CD14-positive monocyte (primary cell): ENCODE data around the gene SLC43A2. TPM values are rescaled to one million over a fixed set of nuclear protein-coding genes. Genes with fewer than 3 reads are reported as not detected.

Experiments
- DNase-seq, 3 donors: peaks; one replicate each; pipeline ENCODE4 v3.0.0-alpha.2; 2011 to 2022
- H2AFZ ChIP-seq: 2 replicates; pipeline ENCODE4 v1.6.0; 2012; ENCODE audit warnings: mild to moderate bottlenecking, low read depth, low read length, inconsistent platforms; ENCODE audit not compliant: insufficient read depth, poor library complexity, severe bottlenecking
- H3K27ac ChIP-seq, 2 donors: 1 replicate in 1 of 2; 2 replicates in 1 of 2; pipeline ENCODE4 v1.5.1; 2012 to 2013; ENCODE audit warnings: low read length in 2 of 2, control low read depth in 1 of 2, inconsistent platforms in 1 of 2, low read depth in 1 of 2, mild to moderate bottlenecking in 1 of 2
- H3K27me3 ChIP-seq, 2 donors: one replicate each; pipeline versions ENCODE4 v1.6.0 to v1.6.1; 2011 to 2013; ENCODE audit warnings: low read length in 2 of 2; ENCODE audit not compliant: control insufficient read depth in 2 of 2, insufficient read depth in 2 of 2
- H3K36me3 ChIP-seq, 2 donors: replicated peaks in 1 of 2; 1 replicate in 1 of 2; 2 replicates in 1 of 2; pipeline versions ENCODE4 v1.5.1 to v1.6.1; 2012 to 2013; ENCODE audit warnings: low read length in 2 of 2, control low read depth in 1 of 2, inconsistent platforms in 1 of 2, mild to moderate bottlenecking in 1 of 2; ENCODE audit not compliant: insufficient read depth in 2 of 2, control insufficient read depth in 1 of 2
- H3K4me1 ChIP-seq, 2 donors: 1 replicate in 1 of 2; 2 replicates in 1 of 2; pipeline versions ENCODE4 v1.5.1 to v1.6.1; 2012 to 2013; ENCODE audit warnings: low read length in 2 of 2, control low read depth in 1 of 2, inconsistent platforms in 1 of 2, mild to moderate bottlenecking in 1 of 2, moderate library complexity in 1 of 2; ENCODE audit not compliant: insufficient read depth in 2 of 2, control insufficient read depth in 1 of 2
- H3K4me2 ChIP-seq: replicated peaks from 2 replicates; pipeline ENCODE3; 2012; ENCODE audit warnings: low read length, moderate library complexity, mild to moderate bottlenecking; ENCODE audit not compliant: poor library complexity, severe bottlenecking; ENCODE audit errors: extremely low read depth
- H3K4me3 ChIP-seq, 3 experiments: fragments of 200-600 bp in 1 of 3; sonication (generic) in 1 of 3; replicated peaks in 1 of 3; 1 replicate in 2 of 3; 2 replicates in 1 of 3; pipeline ENCODE4 v1.5.1; 2011 to 2013; ENCODE audit warnings: low read length in 3 of 3, mild to moderate bottlenecking in 3 of 3, control low read depth in 2 of 3, low read depth in 2 of 3, inconsistent platforms in 1 of 3, moderate library complexity in 1 of 3
- H3K79me2 ChIP-seq: 2 replicates; pipeline ENCODE4 v1.6.0; 2012; ENCODE audit warnings: mild to moderate bottlenecking, control low read depth, inconsistent platforms, low read length, moderate library complexity; ENCODE audit not compliant: insufficient read depth
- H3K9ac ChIP-seq: 2 replicates; pipeline ENCODE4 v1.6.0; 2017; ENCODE audit warnings: low read length, mild to moderate bottlenecking; ENCODE audit not compliant: insufficient read depth, poor library complexity, severe bottlenecking
- H3K9me3 ChIP-seq, 2 donors: replicated peaks in 1 of 2; 1 replicate in 1 of 2; 2 replicates in 1 of 2; pipeline versions ENCODE4 v1.5.1 to v1.6.1; 2012 to 2013; ENCODE audit warnings: low read length in 2 of 2, control low read depth in 1 of 2; ENCODE audit not compliant: control insufficient read depth in 1 of 2, insufficient read depth in 1 of 2
- H4K20me1 ChIP-seq: 2 replicates; pipeline ENCODE4 v1.6.0; 2012; ENCODE audit warnings: mild to moderate bottlenecking, low read length, control low read depth, moderate library complexity; ENCODE audit not compliant: insufficient read depth
- H3K27ac Mint-ChIP-seq, 7 donors: one replicate each; pipeline ENCODE4 v1.8.0; 2020; ENCODE audit warnings: mild to moderate bottlenecking in 7 of 7, mixed read lengths in 7 of 7, moderate library complexity in 6 of 7, inconsistent platforms in 2 of 7
- H3K27me3 Mint-ChIP-seq, 3 donors: one replicate each; pipeline ENCODE4 v1.8.0; 2021 to 2022; ENCODE audit warnings: low read depth in 3 of 3, mild to moderate bottlenecking in 3 of 3, mixed read lengths in 3 of 3, moderate library complexity in 3 of 3, inconsistent platforms in 1 of 3
- H3K36me3 Mint-ChIP-seq, 2 donors: one replicate each; pipeline ENCODE4 v1.8.0; 2020; ENCODE audit warnings: mixed read lengths in 2 of 2, inconsistent platforms in 1 of 2, mild to moderate bottlenecking in 1 of 2
- H3K4me1 Mint-ChIP-seq: one replicate; pipeline ENCODE4 v1.8.0; 2020; ENCODE audit warnings: mild to moderate bottlenecking, mixed read lengths
- H3K4me3 Mint-ChIP-seq, 2 donors: one replicate each; pipeline ENCODE4 v1.8.0; 2020; ENCODE audit warnings: mild to moderate bottlenecking in 2 of 2, mixed read lengths in 2 of 2, moderate library complexity in 1 of 2
- H3K9me3 Mint-ChIP-seq, 7 donors: one replicate each; pipeline ENCODE4 v1.8.0; 2020 to 2022; ENCODE audit warnings: mixed read lengths in 7 of 7, mild to moderate bottlenecking in 6 of 7, moderate library complexity in 6 of 7, inconsistent platforms in 2 of 7
- WGBS: methylation state at CpG from one replicate; pipeline ENCODE4 v1.1.5; 2013; ENCODE audit warnings: missing lambda C conversion rate; ENCODE audit not compliant: insufficient coverage; 5-methylcytosine and 5-hydroxymethylcytosine counted together
- intact Hi-C, 2 donors: fragments of 100-400 bp; cut with micrococcal nuclease; formaldehyde crosslinking; loops; one replicate each; pipeline versions ENCODE4 v1.15.0 to v1.15.1; 2023
- polyA plus RNA-seq, 3 donors: library from polyadenylated mRNA; depleted of rRNA in 1 of 3; unstranded in 2 of 3; stranded (reverse) in 1 of 3; fragments of 300-500 nt in 2 of 3; fragments of >200 nt in 1 of 3; fragmentation: Illumina TruSeq in 2 of 3; gene quantifications; 1 replicate in 2 of 3; 2 replicates in 1 of 3; pipeline ENCODE4 v1.2.3, GENCODE V29; 2012 to 2021
- TF ChIP-seq, protein P1 (sequence below): fragments of 200-600 bp; IDR thresholded peaks from one replicate; pipeline ENCODE4 v1.8.0; 2022; ENCODE audit warnings: antibody characterized with exemption, mild to moderate bottlenecking

SLC43A2 gene
- polyA plus RNA-seq, 3 donors: 115 to 151 (median 117) TPM

DNA sequence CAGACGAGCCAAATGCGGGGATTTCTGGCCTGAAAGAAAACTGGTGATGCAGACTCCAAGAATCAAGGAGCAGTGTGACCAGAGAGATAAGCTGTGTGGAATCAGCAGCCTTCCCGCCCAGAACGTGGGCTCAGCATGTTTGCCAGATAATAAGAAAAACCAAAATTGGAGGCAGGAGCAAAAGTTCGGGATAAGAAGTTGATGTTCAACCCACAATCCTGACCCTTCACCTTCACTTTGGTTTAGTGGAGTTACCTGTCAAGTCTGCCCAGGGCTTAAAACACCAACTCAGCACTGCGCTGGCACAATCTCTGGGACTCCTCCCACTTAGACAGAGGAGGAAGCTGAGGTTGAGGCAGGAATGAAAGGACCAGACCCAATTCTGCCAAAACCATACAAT lies 3.1 kb downstream of the SLC43A2 start:
- H3K9me3 Mint-ChIP-seq: peaks cover 0 to 3% (median 0%) of the 10 kb centered on the region in 7 donors
- 79% methylated on average over 2 of the region's 6 CpGs for WGBS
- H3K4me3 Mint-ChIP-seq: peak overlapping the region; percentile 95 to 96
- Histone ChIP-seq H2AFZ (no peak overlapping the region), H3K9ac (no peak overlapping the region), H3K27ac (peak overlapping the region in 1 of 2 donors; percentile 95), H3K9me3 (no peaks in the 10 kb centered on the region), H4K20me1 (peaks cover 74% of the 10 kb centered on the region), H3K4me2 (peak overlapping the region; percentile 92), H3K36me3 (peaks cover 35 to 53% of the 10 kb centered on the region in 2 donors), H3K27me3 (no peaks in the 10 kb centered on the region), H3K4me3 (peak overlapping the region in 1 of 3 experiments; percentile 99), H3K4me1 (peaks cover 49 to 62% of the 10 kb centered on the region in 2 donors), H3K79me2 (peaks cover 63% of the 10 kb centered on the region)
- intact Hi-C loops: loop anchor here in 1 of 2 donors (5.0 kb wide), 1 partner anchor 33 kb away; no protein-coding TSS in a partner anchor
- H3K27ac Mint-ChIP-seq: peak overlapping the region; percentile 56 to 98 (median 97)
- H3K4me1 Mint-ChIP-seq: peaks cover 42% of the 10 kb centered on the region
- peak in 2 of 3 donors; percentile 36 to 59 for DNase-seq
- H3K36me3 Mint-ChIP-seq: peaks cover 62 to 64% of the 10 kb centered on the region in 2 donors
- H3K27me3 Mint-ChIP-seq: peaks cover 0 to 13% (median 0%) of the 10 kb centered on the region in 3 donors
- TF ChIP-seq, protein P1, sequence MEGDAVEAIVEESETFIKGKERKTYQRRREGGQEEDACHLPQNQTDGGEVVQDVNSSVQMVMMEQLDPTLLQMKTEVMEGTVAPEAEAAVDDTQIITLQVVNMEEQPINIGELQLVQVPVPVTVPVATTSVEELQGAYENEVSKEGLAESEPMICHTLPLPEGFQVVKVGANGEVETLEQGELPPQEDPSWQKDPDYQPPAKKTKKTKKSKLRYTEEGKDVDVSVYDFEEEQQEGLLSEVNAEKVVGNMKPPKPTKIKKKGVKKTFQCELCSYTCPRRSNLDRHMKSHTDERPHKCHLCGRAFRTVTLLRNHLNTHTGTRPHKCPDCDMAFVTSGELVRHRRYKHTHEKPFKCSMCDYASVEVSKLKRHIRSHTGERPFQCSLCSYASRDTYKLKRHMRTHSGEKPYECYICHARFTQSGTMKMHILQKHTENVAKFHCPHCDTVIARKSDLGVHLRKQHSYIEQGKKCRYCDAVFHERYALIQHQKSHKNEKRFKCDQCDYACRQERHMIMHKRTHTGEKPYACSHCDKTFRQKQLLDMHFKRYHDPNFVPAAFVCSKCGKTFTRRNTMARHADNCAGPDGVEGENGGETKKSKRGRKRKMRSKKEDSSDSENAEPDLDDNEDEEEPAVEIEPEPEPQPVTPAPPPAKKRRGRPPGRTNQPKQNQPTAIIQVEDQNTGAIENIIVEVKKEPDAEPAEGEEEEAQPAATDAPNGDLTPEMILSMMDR: no peak

DNA sequence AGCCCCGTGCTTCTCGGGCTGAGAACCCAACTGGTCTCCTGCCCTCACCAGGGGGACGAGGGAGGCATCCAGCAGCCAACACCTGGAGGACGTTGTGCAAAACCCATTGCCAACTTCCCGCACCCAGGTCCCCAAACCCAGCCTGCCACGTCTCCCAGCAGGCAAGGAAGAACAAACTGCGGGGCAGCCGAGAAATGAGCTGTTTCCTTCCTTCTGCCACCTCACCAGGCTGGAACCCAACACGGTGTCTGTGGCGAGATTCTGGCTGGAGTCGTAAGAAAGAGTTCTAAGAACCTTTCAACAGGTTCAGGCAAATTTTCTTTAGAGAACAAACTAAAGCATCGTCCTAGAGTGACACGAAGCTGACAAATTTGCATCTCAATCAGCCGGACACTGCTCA lies 3.6 kb downstream of the SLC43A2 start:
- TF ChIP-seq, protein P1: no peak
- whole genome bisulfite sequencing: 33% methylated on average over 10 of the region's 14 CpGs
- peaks cover 43 to 57% of the 10 kb centered on the region in 2 donors for H3K4me1 ChIP-seq
- H2AFZ ChIP-seq: no peak overlapping the region
- Mint-ChIP-seq H3K36me3 (peaks cover 66 to 69% of the 10 kb centered on the region in 2 donors), H3K4me1 (peaks cover 37% of the 10 kb centered on the region), H3K27me3 (peaks cover 0 to 9% (median 0%) of the 10 kb centered on the region in 3 donors), H3K9me3 (peaks cover 0 to 2% (median 0%) of the 10 kb centered on the region in 7 donors), H3K27ac (peak overlapping the region in 2 of 7 donors; percentile 30 to 59), H3K4me3 (peak overlapping the region; percentile 95 to 96)
- peak overlapping the region; percentile 92 for H3K4me2 ChIP-seq
- H3K27me3 ChIP-seq: no peaks in the 10 kb centered on the region
- H3K36me3 ChIP-seq: peaks cover 39 to 58% of the 10 kb centered on the region in 2 donors
- H3K79me2 ChIP-seq: peaks cover 63% of the 10 kb centered on the region
- intact Hi-C loops: loop anchor here in 1 of 2 donors (5.0 kb wide), 1 partner anchor 33 kb away; no protein-coding TSS in a partner anchor
- H3K4me3 ChIP-seq: peak overlapping the region in 1 of 3 experiments; percentile 99
- no peak overlapping the region for H3K9ac ChIP-seq
- peaks cover 79% of the 10 kb centered on the region for H4K20me1 ChIP-seq
- no peak overlapping the region for H3K27ac ChIP-seq
- DNase-seq: peak in 1 of 3 donors; percentile 7
- no peaks in the 10 kb centered on the region for H3K9me3 ChIP-seq
